Left colon (tissue), 2 donors: ENCODE data around the gene IFNG-AS1. TPM values are rescaled to one million over a fixed set of nuclear protein-coding genes. Genes with fewer than 3 reads are reported as not detected.

Experiments used
- ATAC-seq: fragments of 200-7000 bp; cut with Tn5 transposase; one replicate; pipeline ENCODE4 v1.9.1; 2020; ENCODE audit warnings: mild to moderate bottlenecking, moderate library complexity
- DNase-seq, 2 donors: peaks; one replicate each; pipeline ENCODE4 v3.0.0-alpha.2; 2020
- intact Hi-C, 2 donors: fragments of 100-400 bp; cut with DNase I in 1 of 2; cut with micrococcal nuclease in 1 of 2; formaldehyde crosslinking; loops; one replicate each; pipeline versions ENCODE4 v1.11.2 to v1.14.0; 2022; cut with DNase I, micrococcal nuclease
- total RNA-seq, 2 donors: library from RNA; stranded (reverse); fragmentation: NEBNext Ultra II Directional; extraction: Animal tissue kit (Norgen Biotek cat#: 25700); gene quantifications; one replicate each; pipeline ENCODE4 v1.2.1, GENCODE V29; 2021
- donor health status: DM: no; HTN: no; CAD: no.
- donor health status: DM: yes; HTN: yes; CAD: no.

Gene IFNG-AS1
- total RNA-seq, 2 donors from 2014 or later = 0.56 TPM; not detected in 1

DNA sequence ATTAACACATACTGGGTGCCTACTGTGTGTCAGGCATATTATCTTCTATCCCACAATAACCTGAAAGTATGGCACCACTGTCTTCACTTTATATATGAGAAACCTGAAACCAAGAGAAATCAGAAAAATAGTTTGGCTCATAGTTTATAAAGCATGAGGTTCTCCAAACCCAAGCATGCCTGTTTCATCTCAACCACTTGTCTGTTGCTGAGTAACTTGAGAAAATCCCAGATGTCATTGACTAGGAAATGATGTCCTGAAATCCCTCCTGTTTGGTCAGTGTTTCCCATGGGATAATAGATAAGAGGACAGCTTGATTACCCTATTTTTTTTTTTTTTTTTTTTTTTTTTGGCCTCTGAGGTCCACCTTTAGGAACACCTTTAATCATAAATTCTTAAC is 2.6 kb upstream of the IFNG-AS1 start:
- ATAC-seq (no peak), DNase-seq (no peak)
- intact Hi-C loops = no loop called here

DNA sequence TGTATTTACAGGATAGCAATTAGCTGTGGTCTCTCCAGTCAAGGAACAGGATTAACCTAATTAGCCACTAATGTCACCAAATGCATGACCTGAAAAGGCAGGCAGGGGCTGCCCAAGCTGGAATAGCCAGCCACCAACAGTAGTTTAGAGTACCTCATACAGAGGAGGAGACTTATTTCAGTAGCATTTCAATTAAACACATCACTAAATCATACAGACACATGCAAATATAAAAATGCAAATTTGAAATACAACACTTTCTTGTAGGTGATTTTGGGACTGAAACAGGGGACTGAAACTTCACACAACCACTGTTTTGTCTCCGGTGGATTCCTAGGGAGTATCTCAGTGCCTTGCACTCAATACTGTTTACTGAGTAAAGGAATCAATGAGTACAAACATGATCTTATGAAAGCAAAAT is 636 bp upstream of the IFNG-AS1 start:
- intact Hi-C loops = no loop called here
- DNase-seq = no peak
- no peak for ATAC-seq

GRCh38 chr12:67991158-67991557 is 1.9 kb downstream of the IFNG-AS1 start:
- no peak for ATAC-seq
- DNase-seq = peak in 1 of 2 donors; percentile 13
- intact Hi-C loops = no loop called here

- no peak for ATAC-seq
- no peak for DNase-seq
- intact Hi-C loops = no loop called here
Measured at GRCh38 chr12:67993143-67993542, 3.9 kb downstream of the IFNG-AS1 start.

GRCh38 chr12:67994046-67994445 is 4.8 kb downstream of the IFNG-AS1 start:
- intact Hi-C loops = no loop called here
- ATAC-seq (no peak), DNase-seq (no peak)

DNA sequence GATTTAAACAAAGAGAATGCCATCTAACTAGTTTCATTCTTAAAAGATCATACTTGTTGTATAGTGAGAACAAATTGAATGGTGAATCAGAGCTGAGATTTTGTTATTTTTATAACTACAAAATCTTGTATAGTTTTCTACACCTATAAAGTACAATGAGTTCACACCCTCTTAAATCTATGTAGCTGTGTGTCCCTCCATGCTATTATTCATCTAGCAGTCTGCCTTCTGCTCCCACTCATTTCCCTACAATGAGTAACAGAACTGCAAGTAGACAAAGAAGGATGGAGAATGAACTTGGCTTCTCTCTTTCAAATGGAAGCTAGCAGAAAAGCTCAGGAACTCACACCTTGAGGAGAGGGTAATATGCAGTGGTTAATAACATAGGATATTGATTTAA is 7.1 kb downstream of the IFNG-AS1 start:
- intact Hi-C loops = no loop called here
- no peak for ATAC-seq

DNA sequence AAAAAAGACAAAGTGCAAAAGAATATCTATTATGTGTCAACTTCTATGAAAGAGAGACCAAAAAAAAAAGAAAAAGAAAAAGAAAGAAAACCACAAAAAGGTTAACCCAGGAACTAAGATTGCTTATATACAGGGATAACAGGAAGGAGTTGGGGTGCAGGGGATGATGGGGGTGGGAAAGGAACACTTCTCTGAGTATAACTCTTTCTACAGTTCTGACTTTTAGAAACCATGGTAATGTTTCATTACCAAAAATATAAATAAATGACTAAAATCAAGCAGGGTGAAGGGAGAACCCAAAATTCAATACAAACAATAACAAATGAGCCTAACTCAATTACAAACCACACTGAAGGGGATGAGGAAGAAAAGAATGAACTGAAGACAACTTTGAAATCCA is 9.1 kb downstream of the IFNG-AS1 start:
- intact Hi-C loops = no loop called here
- ATAC-seq (no peak), DNase-seq (no peak)

More for the DNA sequence above, 7.1 kb downstream of the IFNG-AS1 start:
- no peak for DNase-seq

- DNase-seq = no peak
- intact Hi-C loops = no loop called here
- no peak for ATAC-seq
Measured at GRCh38 chr12:67999244-67999643, 10.0 kb downstream of the IFNG-AS1 start.

- DNase-seq (no peak), ATAC-seq (no peak)
- intact Hi-C loops = no loop called here
Measured at GRCh38 chr12:68001486-68002466, 12.5 kb downstream of the IFNG-AS1 start.

DNA sequence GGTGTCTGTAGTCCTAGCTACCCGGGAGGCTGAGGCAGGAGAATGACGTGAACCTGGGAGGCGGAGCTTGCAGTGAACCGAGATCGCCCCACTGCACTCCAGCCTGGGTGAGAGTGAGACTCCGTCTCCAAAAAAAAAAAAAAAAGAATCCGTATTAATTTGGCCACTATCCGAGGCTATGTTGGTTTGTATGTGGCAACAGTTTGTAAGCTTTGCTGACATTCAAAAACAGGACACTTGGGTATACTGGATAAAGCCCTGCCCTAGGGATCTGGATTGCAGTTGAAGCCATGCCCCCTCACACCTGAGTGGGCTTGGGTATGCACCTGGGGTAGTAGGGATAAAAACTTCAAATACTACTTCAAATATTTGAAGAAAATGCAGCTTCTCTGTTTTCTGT is 14.5 kb downstream of the IFNG-AS1 start:
- DNase-seq = no peak
- intact Hi-C loops = no loop called here
- ATAC-seq = no peak

- no peak for DNase-seq
- no peak for ATAC-seq
- intact Hi-C loops = no loop called here
Measured at GRCh38 chr12:68007033-68007432, 17.8 kb downstream of the IFNG-AS1 start.

- no peak for ATAC-seq
- no peak for DNase-seq
- intact Hi-C loops = no loop called here
Measured at GRCh38 chr12:68007466-68007865, 18.2 kb downstream of the IFNG-AS1 start.

DNA sequence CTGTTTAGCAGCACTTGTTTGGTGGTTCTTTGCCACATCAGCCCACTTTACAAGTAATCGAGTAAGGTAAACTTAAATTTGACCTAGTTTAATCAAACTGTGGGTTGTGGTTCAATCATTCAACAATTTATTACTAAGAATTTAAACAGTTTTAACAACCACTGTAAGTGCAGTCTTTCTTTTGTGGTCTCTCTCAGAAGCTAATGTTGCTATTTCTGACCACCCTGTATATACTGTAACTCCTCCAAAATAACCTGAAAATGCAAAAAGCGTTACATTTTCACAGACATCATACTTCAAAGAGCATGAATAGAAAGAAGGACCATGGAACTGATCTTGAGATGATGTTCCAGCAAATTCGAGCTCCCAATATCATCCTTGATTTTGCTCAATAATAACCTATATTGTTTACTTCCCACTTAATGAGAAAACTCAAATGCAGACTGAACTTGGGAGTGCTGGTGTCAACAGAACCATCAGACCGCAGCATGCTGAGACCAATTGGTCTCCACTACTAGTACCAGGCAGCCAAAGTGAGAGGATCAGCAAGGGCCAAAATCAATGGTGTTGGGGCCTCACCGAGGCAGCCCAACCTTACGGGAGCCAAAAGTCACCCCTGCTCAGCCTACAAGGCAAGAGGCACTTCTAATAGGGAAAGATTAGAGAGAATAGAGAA is 22.1 kb downstream of the IFNG-AS1 start:
- ATAC-seq = no peak
- DNase-seq = no peak
- intact Hi-C loops = no loop called here

DNA sequence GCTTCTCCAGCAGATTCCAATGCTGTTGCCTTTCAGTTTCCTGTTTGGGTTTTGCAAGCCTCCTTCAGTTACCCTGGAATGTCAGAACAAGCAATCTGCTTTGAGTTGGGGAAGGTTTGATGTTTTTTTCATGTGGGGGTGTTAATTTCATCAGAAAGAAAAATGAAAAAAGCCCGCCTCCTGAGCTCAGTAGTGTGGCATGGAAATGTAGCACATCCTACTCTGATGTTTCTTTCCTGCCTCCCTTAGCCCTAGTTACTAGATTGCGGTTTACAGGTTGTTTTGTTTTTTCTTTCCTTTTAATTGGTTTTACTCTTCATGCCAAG is 22.6 kb downstream of the IFNG-AS1 start:
- ATAC-seq (no peak), DNase-seq (no peak)

GRCh38 chr12:68012712-68013111 is 23.5 kb downstream of the IFNG-AS1 start:
- intact Hi-C loops = no loop called here

More for the DNA sequence above, 22.6 kb downstream of the IFNG-AS1 start:
- intact Hi-C loops = no loop called here

GRCh38 chr12:68013181-68013580 is 23.9 kb downstream of the IFNG-AS1 start:
- DNase-seq = no peak
- intact Hi-C loops = no loop called here
- ATAC-seq = no peak

More at GRCh38 chr12:68012712-68013111, 23.5 kb downstream of the IFNG-AS1 start:
- DNase-seq (no peak), ATAC-seq (no peak)

DNA sequence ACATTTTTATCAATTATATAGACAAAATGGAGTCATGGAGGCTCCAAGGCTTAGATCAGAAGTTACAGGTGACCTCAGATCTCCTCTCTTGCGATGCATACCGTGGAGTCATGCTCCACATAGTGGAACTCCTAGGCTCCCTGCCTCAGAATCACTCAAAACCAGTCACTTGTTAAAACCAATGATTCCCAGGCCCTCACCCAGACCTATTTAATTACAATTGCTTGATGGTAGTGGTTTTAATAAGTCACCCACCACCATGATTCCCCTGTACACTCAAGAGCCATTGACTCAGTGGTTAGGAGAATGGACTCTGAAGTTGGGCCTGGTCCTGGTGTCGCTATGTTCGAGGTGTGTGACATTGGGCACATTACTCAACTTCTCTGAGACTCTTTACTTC is 26.9 kb downstream of the IFNG-AS1 start:
- ATAC-seq = no peak
- intact Hi-C loops = no loop called here
- no peak for DNase-seq

GRCh38 chr12:68018315-68018714 is 29.1 kb downstream of the IFNG-AS1 start:
- ATAC-seq (no peak), DNase-seq (no peak)
- intact Hi-C loops = no loop called here

DNA sequence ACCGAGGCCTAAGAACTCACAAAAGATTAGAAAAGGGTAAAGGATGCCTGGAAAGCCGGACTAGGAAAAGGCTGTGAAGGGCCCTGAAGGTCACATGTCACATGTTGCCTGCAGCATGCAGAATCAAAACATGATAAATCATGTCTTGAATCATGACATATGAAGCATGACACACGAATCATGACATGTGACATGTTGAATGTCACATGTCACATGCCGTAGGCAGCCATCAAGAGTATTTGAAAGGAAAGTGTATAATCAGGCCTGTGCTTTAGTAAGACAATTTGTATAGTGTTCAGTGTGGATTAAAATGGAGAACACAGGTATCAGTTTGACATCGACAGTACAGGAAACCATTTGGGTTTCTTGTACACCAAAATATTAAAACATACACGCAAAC is 30.8 kb downstream of the IFNG-AS1 start:
- ATAC-seq (no peak), DNase-seq (no peak)
- intact Hi-C loops = no loop called here

DNA sequence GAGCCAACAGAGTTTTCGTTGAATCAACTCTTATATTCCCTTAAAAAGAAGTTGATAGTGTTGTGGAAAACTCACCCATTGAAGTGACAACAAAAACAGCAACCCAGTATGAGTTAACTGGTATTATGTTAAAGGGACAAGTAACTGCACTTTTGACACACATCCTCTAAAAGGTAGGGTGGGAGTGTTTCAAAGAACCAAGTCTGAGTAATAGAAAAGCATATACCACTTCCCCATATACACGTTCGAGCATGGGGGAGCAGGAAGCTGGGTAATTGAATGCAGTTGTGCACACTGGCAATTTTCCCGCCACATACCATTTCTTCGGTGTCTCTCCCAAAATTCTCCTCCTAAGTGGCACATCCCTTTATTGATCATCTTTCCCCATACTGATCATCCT is 31.5 kb downstream of the IFNG-AS1 start:
- ATAC-seq (no peak), DNase-seq (no peak)
- intact Hi-C loops = no loop called here
